GM12864 (cell line): Measurements from ENCODE around the gene SNX17.
A peak's percentile ranks its signal among the peaks of the same experiment; 100 is the strongest.

Experiments
- DNase-seq: peaks from one replicate; pipeline ENCODE4 v3.0.0-alpha.2; 2011; ENCODE audit warnings: low read depth
- H3K4me3 ChIP-seq: 2 replicates; pipeline ENCODE4 v1.5.1; 2011; ENCODE audit warnings: mild to moderate bottlenecking, low read depth, low read length, control low read depth
- CTCF ChIP-seq: IDR thresholded peaks from 2 replicates; pipeline ENCODE4 v1.5.1; 2011; ENCODE audit warnings: low read depth, mild to moderate bottlenecking, moderate library complexity, low read length, control low read depth, inconsistent platforms; ENCODE audit errors: missing control alignments

SNX17 gene

DNA sequence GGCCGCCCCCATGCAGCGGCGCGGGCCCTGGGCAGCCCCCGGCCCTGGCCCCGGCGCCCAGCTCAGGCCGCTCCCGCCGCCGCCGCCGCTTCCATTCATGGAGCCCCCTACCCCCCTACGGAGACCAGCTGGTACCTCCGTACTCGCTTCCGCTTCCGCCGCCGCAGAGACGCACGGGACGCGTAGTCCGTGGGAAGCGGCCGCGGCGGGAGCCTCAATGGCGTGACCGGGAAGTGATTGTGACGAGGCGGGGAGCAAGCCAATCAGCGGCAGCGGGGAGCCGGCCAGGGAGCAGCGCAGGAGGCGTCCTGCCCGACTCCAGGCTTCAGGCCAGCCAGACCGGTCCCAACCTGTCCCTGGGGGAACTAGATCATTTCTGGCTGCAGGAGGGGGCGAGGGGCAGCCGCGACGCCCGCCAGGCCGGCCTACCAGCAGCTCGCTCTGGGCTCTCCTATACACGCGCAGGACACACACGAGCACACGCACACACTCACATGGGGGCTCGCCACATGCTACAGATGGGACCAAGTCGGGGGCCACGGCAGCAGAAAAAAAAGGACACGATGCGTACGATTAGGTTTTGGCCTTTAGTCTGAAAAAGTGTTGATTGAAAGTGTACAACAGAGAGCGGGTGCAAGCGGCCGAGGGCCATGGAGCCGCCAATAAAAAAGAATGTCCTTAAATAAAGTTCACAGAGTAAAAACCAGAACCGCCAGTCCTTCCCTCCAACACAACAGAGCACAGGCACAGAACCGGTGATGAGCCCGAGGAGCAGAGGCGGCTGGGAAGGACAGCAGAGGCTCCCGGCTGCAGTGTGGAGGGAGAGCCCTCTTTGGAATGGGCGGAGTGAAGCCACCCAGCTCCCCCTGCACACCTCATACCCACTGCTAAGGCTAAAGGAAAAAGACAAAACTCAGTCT lies 10.5 kb downstream of the SNX17 start, which contains the start of gene ZNF513:
Gene ZNF513, minus strand, starts transcription at position 109 of the 920 bp plus-strand sequence. CDS start 208 bp downstream, outside the sequence.
- peak; percentile 69 for DNase-seq
- no peak for TF ChIP-seq CTCF
- peak within 1 kb of the TSS; percentile 67 for H3K4me3 ChIP-seq

DNA sequence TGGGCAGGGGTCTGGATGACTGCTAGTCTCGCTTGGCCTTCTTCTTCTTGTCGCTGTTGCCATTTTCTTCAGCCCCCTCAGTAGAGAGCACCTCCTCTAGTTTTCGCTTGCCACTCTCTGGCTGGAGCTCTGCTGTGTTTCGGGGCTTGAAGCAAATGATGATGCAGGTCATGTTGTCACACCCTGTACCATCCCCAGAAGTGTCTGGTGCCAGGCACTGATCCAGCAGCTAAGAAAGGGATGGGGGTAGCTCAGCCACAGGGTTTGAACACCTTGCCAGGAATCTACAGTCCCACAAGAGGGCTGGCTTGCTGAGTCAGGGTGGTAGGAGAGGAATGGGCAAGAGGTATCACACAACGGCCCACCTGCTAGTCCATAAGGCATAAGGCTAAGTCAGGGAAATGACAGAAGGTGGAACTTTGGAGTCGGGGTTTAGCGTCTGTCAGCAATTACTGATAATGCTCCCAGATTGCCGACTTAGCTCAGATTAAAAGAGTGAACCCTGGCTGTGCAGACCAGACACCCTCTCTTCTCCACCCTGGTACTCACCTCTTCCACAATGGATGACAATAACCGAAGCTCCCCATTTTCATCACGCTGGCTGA lies 11.3 kb downstream of the SNX17 start:
- TF ChIP-seq CTCF, result no peak
- no peak for DNase-seq
- H3K4me3 ChIP-seq, result no peak overlapping the region

DNA sequence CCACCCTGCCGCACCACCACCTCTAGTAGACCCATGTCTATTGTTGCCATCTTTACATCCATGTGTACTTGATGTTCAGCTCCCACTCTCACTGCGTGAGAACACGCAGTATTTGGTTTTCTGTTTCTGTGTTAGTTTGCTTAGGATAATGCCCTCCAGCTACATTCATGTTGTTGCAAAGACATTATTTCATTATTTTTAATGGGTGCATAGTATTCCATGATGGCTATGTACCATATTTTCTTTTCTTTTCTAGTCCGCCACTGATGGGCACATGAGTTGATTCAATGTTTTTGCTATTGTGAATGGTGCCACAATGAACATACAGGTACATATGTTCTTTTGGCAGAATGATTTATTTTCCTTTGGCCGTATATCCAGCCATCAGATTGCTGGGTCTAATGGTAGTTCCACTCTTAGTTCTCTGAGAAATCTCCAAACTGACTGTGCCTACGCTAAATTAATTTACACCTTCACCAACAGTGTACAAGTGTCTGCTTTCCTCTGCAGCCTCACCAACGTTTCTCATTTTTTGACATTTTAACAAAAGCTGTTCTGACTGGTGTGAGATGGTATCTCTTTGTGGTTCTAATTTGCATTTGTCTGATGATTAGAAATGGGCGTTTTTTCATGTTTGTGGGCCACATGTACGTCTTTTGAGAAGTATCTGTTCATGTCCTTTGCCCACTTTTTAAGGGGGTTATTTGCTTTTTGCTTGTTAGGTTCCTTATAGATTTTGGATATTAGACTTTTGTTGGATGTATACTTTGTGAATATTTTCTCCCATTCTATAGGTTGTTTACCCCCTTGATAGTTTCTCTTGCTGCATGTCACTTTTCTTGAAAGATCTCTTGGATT lies 20.6 kb downstream of the SNX17 start:
- no peak for TF ChIP-seq CTCF
- no peak overlapping the region for H3K4me3 ChIP-seq

GRCh38 chr2:27393225-27393624 lies 22.8 kb downstream of the SNX17 start:
- no peak for TF ChIP-seq CTCF
- no peak for DNase-seq
- no peak overlapping the region for H3K4me3 ChIP-seq

More for the DNA sequence above, 20.6 kb downstream of the SNX17 start:
- DNase-seq, result no peak

DNA sequence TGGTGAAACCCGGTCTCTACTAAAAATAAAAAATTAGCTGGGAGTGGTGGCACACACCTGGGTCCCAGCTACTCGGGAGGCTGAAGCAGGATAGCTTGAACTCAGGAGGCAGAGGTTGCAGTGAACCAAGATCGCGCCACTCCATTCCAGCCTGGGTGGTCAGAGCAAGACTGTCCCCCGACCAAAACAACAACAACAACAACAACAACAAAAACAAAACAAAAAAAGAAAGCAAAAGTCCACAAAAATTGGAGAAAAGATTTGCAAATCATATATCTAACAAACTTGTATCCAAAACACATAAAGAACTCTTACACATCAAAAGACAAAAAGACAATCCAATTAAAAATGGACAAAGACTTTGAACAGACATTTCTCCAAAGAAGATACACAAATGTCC lies 28.5 kb downstream of the SNX17 start:
- H3K4me3 ChIP-seq, result no peak overlapping the region
- DNase-seq, result no peak
- TF ChIP-seq CTCF, result no peak

DNA sequence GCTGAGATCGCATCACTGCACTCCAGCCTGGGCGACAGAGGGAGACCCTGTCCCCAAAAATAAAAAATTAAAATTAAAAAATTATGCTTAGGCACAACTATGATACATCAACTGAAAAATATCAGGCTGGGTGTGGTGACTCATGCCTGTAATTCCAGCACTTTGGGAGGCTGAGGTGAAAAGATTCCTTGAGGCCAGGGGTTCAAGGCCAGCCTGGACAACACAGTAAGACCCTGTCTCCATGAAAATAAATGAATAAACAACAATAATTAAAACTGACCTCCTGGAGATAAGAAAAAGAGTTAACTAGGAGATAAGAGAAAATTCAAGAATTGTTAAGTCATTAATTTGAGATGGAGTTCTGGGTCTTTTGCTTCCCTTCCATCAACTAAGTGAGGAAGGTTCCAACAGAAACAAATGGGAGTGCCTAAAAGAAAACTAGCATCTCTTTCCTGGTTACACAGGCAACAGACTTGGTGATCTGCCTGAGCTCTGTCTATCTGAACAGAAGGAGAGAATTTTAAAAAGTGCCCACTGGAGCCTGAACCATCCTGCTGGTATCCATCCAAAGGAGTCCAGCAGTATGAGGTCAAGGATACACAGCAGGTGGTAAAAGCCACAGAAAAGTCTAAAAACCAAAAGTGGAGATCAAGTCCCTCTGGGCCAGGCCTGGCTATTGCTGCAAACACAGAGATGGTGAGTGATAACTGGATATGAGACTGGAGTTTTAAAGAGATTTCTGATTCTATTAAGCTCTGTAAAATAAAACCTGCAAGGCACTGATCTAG lies 30.1 kb downstream of the SNX17 start:
- H3K4me3 ChIP-seq, result no peak overlapping the region
- TF ChIP-seq CTCF, result no peak
- DNase-seq, result no peak
